MM.1S (cell line): ENCODE results near the gene ANKK1.

Source experiments
- DNase-seq: peaks from one replicate; pipeline ENCODE4 v3.0.0-alpha.2; 2015
- H2AFZ ChIP-seq: fragments of 300-600 bp; sonication (generic); 2 replicates; pipeline ENCODE4 v1.6.0; 2016; ENCODE audit warnings: antibody characterized with exemption, low read length
- H3F3A ChIP-seq: fragments of 300-600 bp; sonication (generic); 2 replicates; pipeline ENCODE4 v1.6.1; 2016; ENCODE audit warnings: mild to moderate bottlenecking, antibody characterized with exemption, low read length, moderate library complexity, mixed read lengths; ENCODE audit not compliant: insufficient read depth
- H3K27ac ChIP-seq: fragments of 300-600 bp; sonication (generic); 2 replicates; pipeline ENCODE4 v1.5.1; 2016; ENCODE audit warnings: mild to moderate bottlenecking, low read length
- H3K27me3 ChIP-seq: fragments of 300-600 bp; sonication (generic); replicated peaks from 2 replicates; pipeline ENCODE4 v1.6.0; 2016; ENCODE audit warnings: low read length; ENCODE audit not compliant: insufficient read depth
- H3K36me3 ChIP-seq: fragments of 300-600 bp; sonication (generic); replicated peaks from 2 replicates; pipeline ENCODE4 v1.6.1; 2016; ENCODE audit warnings: mild to moderate bottlenecking, low read length, mixed read lengths; ENCODE audit not compliant: insufficient read depth
- H3K4me1 ChIP-seq: fragments of 300-600 bp; sonication (generic); 2 replicates; pipeline ENCODE4 v1.6.1; 2016; ENCODE audit warnings: low read length, mixed read lengths
- H3K4me2 ChIP-seq: fragments of 300-600 bp; sonication (generic); 2 replicates; pipeline ENCODE4 v1.6.0; 2016; ENCODE audit warnings: low read depth, low read length
- H3K4me3 ChIP-seq: fragments of 300-600 bp; sonication (generic); 2 replicates; pipeline ENCODE4 v1.5.1; 2016; ENCODE audit warnings: low read length, mixed read lengths
- H3K79me2 ChIP-seq: fragments of 300-600 bp; sonication (generic); 2 replicates; pipeline ENCODE4 v1.6.1; 2016; ENCODE audit warnings: mixed run types, low read length, mixed read lengths
- H3K9ac ChIP-seq: fragments of 300-600 bp; sonication (generic); 2 replicates; pipeline ENCODE4 v1.6.1; 2016; ENCODE audit warnings: low read length, mixed read lengths
- H3K9me2 ChIP-seq: fragments of 300-600 bp; sonication (generic); replicated peaks from 2 replicates; pipeline ENCODE4 v1.6.1; 2016; ENCODE audit warnings: mild to moderate bottlenecking, low read length, mixed read lengths; ENCODE audit not compliant: insufficient read depth
- H3K9me3 ChIP-seq: fragments of 300-600 bp; sonication (generic); replicated peaks from 2 replicates; pipeline ENCODE4 v1.6.1; 2016; ENCODE audit warnings: mild to moderate bottlenecking, low read length, mixed read lengths; ENCODE audit not compliant: insufficient read depth
- H4K20me1 ChIP-seq: fragments of 300-600 bp; sonication (generic); 2 replicates; pipeline ENCODE4 v1.6.1; 2016; ENCODE audit warnings: mild to moderate bottlenecking, low read length, moderate library complexity, mixed read lengths; ENCODE audit not compliant: insufficient read depth
- CTCF ChIP-seq: fragments of 300-600 bp; sonication (generic); IDR thresholded peaks from 2 replicates; pipeline ENCODE4 v1.5.1; 2016; ENCODE audit warnings: antibody characterized with exemption, low read length, mixed read lengths
- EZH2 ChIP-seq: fragments of 300-600 bp; sonication (generic); optimal IDR thresholded peaks from 2 replicates; pipeline ENCODE3; 2017; ENCODE audit warnings: low read depth, mild to moderate bottlenecking, antibody characterized with exemption, low read length, mixed read lengths
- EZH2phosphoT487 ChIP-seq: fragments of 300-600 bp; sonication (generic); IDR thresholded peaks from 2 replicates; pipeline ENCODE4 v1.6.1; 2018; ENCODE audit warnings: antibody characterized with exemption, low read length

Gene ANKK1

GRCh38 chr11:113341388-113342165 is 46.0 kb upstream of the ANKK1 start:
- no peaks in the 10 kb centered on the region for H3K9me2 ChIP-seq
- H3K4me1 ChIP-seq: no peaks in the 10 kb centered on the region
- no peaks in the 10 kb centered on the region for H3K36me3 ChIP-seq
- no peak overlapping the region for H3K27ac ChIP-seq
- TF ChIP-seq CTCF (no peak), EZH2phosphoT487 (no peak), EZH2 (no peak)
- no peaks in the 10 kb centered on the region for H4K20me1 ChIP-seq
- no peak overlapping the region for H3K4me2 ChIP-seq
- H3K4me3 ChIP-seq: no peak overlapping the region
- no peak overlapping the region for H3K9ac ChIP-seq
- no peaks in the 10 kb centered on the region for H3K79me2 ChIP-seq
- no peaks in the 10 kb centered on the region for H3K9me3 ChIP-seq
- no peaks in the 10 kb centered on the region for H3F3A ChIP-seq
- H2AFZ ChIP-seq: no peak overlapping the region
- DNase-seq: no peak
- no peaks in the 10 kb centered on the region for H3K27me3 ChIP-seq

GRCh38 chr11:113345978-113346377 is 41.6 kb upstream of the ANKK1 start:
- Histone ChIP-seq H3K27ac (no peak overlapping the region), H3F3A (no peaks in the 10 kb centered on the region), H3K4me3 (no peak overlapping the region), H3K36me3 (no peaks in the 10 kb centered on the region), H2AFZ (no peak overlapping the region), H3K9ac (no peak overlapping the region), H3K9me2 (no peaks in the 10 kb centered on the region), H3K27me3 (no peaks in the 10 kb centered on the region), H3K9me3 (no peaks in the 10 kb centered on the region), H3K79me2 (no peaks in the 10 kb centered on the region), H3K4me1 (no peaks in the 10 kb centered on the region), H4K20me1 (no peaks in the 10 kb centered on the region), H3K4me2 (no peak overlapping the region)
- no peak for TF ChIP-seq EZH2
- no peak for TF ChIP-seq CTCF
- TF ChIP-seq EZH2phosphoT487: no peak
- no peak for DNase-seq

- no peaks in the 10 kb centered on the region for H3K9me2 ChIP-seq
- H2AFZ ChIP-seq: no peak overlapping the region
- H3K27me3 ChIP-seq: no peaks in the 10 kb centered on the region
- H3K4me3 ChIP-seq: no peak overlapping the region
- no peak for DNase-seq
- no peak overlapping the region for H3K9ac ChIP-seq
- H3K9me3 ChIP-seq: no peaks in the 10 kb centered on the region
- H3K4me1 ChIP-seq: no peaks in the 10 kb centered on the region
- no peaks in the 10 kb centered on the region for H3F3A ChIP-seq
- no peaks in the 10 kb centered on the region for H4K20me1 ChIP-seq
- H3K79me2 ChIP-seq: no peaks in the 10 kb centered on the region
- H3K36me3 ChIP-seq: no peaks in the 10 kb centered on the region
- TF ChIP-seq CTCF: no peak
- TF ChIP-seq EZH2phosphoT487: no peak
- no peak overlapping the region for H3K4me2 ChIP-seq
- no peak overlapping the region for H3K27ac ChIP-seq
Measured at GRCh38 chr11:113349528-113349927, 38.1 kb upstream of the ANKK1 start.
